Activated T-helper 1 cell treated with anti-CD3 and anti-CD28 coated beads, Interleukin-2, amount 50 U/mL, for 16 hours (primary cell): ENCODE data around the gene RFX2.
"Not testable (repeated sequence)": the region's sequence is repeated elsewhere in the genome, so short reads cannot be mapped to it uniquely, and the experiment has no call there.

Experiments used
- DNase-seq, 2 donors: peaks; one replicate each; pipeline ENCODE4 v3.0.0-alpha.2; 2020; ENCODE audit warnings: low read depth in 1 of 2, low spot score in 1 of 2

RFX2 gene

DNA sequence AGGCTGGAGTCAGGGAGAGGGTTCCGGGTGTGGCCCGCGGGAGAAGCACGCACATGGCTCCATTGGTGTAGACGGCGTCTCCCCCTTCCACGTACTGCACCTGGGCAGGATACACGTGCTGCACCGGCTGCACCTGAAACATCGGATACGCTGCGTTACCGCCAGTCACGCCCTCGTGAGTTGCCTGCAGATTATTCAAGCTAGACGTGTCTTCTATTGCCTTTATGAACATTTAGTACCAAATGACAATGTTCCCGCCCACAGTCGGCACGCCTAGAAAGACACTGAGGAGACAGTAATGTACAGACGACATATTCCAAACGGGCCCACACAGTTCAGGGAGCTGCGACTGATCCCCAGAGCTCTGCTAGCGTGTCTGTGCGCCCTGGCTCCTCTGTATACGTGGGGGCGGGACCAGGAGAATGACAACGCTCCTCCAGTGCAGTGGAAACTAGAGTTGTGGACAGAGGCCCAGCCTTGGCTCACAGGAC is 68.3 kb downstream of the RFX2 start:
- DNase-seq = no peak

DNA sequence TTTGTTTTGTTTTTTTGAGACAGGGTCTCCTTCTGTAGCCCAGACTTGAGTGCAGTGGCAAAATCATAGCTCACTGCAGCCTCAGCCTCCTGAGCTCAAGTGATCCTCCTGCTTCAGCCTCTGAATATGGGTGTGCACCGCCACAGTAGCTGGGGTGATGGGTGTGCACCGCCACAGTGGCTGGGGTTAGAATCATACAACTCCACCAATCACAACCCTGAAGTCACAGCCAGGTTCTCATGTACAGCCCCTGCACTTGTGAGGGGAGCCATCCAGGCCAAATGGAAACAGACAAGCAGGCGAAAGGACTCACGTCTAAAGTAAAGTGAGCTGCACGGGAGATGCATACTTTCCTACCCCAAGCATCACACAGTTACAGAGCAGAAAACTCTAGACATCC is 69.2 kb downstream of the RFX2 start:
- DNase-seq = no peak

DNA sequence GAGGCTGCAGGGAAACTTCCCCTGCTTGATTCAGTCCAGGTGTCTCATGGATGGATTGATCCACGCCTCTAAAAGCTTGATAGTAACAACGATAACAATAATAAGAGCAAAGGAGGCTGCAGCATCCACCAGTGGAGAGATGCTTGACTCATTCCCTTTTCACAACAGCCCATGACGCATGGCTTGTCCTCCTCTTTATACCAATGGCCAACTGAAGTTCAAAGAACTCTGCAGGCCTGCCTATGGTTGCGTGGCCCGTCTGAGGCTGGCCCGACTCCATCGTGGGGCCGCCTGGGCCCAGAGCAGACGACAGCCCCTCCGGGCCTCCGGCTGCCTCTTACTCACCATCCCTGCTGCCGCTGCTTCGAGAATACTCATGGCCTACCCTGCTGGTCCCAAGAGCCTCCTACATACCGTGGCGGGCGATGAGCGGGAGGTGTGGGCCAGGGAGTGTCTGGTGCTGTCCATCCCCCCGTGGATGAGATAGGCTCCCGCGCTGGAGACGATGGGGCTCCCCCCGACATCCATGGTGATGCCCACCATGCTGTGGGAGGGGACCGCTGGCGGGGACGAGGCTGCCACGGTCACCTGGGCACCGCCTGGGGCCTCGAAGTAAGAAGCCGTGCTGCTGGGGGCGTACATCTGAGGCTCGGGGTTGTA is 70.6 kb downstream of the RFX2 start:
- DNase-seq = no peak

DNA sequence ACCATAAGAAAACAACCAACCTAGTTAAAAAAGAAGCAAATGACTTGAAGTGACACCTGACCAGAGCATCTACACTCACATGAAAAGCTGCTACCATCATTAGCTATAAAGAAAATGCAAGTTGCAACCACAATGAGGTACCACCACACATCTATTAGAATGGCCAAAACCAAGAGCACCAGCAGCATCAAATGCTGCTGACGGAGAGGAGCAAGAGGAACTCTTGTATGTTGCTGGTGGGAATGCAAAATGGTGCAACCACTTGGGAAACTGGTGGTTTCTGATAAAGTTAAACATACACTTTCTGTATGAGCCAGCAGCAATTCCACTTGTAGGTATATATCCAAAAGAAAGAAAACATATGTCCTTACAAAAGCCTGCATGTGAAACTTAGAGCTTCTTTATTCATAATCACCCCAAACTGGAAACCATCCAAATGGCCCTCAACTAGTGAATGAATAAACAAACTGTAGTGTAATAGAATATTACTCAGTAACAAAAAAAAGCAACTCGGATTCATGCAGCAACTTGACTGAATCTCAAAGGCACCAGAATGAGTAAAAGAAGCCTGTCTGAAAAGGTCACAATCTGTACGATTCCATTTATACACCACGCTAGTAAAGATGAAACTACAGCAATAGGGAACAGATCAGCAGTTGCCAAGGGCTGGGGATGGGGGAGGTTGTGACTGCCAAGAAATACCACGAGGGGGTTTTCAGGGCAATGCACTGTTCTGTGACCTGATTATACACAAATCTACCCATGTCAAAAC is 71.5 kb downstream of the RFX2 start:
- no peak for DNase-seq

DNA sequence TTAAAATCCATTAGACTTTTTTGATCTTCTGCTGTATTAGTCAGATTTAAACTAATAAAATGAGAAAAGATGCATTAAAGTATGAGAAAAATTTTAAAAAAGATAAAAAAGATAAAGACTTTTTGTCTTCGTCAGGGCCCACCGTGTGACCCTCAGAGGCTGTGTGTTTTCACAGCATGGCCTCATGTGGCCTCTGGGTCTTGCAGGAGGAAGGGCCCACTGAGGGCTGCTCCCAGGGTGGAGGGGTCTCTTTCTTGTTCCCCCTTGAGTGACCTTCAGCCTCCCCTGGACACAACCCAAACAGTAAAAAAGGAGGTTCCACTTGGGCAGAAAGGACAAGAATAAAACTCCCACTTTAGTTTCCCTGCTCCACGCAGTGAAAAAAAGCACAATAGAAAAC is 75.3 kb downstream of the RFX2 start:
- DNase-seq = no peak

DNA sequence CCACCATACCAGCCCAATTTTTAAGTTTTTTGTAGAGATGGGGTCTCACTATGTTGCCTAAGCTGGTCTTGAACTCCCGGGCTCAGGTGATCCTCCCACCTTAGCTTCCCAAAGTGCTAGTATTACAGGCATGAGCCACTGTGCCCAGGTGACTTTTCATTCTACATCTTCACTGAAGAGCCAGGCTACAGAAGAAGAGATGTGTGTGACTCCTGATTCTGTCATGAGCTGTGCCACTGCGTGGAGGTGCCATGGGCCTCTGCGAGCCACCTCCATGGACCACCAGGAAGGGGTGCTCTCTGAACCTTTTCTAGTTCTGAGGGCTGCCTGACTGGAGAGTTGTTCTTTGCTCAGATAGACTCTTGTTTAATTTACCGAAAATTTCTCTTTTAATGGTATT is 75.8 kb downstream of the RFX2 start:
- no peak for DNase-seq

DNA sequence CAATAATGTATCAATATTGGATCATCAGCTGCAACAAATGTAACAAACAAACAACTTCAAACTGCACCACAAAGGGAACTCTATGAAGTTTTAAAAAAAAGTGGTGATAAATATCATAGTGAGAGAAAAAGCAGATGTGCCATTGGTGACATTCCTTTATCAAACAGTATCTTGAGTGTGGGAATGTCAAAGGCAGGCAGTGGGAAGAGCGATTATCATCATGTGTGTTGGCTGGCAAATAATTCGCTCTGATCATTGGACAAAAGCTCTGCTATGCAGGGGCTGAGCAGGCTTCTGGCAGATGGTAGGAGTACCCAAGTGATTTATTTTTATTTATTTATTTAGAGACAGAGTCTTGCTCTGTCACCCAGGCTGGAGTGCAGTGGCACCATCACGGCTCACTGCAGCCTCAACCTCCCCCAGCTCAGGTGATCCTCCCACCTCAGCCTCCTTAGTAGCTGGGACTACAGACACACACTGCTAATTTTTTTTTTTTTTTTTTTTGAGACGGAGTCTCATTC is 76.5 kb downstream of the RFX2 start:
- DNase-seq = no peak

DNA sequence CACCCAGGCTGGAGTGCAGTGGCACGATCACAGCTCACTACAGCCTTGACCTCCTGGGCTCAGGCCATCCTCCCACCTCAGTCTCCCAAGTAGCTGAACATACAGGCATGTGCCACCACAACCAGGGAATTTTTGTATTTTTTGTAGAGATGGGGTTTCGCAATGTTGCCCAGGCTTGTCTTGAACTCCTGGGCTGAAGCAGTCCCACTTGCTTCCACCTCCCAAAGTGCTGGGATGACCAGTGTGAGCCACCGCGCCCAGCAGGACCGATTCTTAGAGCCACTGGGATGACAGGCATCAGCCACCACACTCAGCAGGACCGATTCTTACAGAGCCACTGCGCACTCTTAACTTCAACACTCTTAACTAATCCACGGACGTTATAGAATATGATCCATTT is 77.5 kb downstream of the RFX2 start:
- DNase-seq = no peak

DNA sequence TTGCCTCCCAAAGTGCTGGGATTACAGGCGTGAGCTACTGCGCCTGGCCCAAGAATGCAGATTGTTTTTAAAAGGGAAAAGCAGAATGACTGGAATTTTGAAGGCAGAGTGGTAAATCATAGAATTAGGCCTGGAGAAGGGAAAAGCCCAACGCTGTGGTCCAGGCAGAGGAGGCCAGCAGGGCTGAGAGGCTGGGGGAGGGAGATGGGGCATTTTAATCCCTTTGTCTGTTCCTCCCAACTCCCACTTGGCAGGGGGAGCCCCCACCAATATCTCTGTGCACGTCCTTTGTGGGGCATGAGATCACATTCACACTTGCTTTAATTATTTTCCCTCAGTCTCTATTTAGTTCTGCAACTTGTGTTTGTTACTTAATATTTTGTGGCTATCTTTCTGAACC is 77.9 kb downstream of the RFX2 start:
- no peak for DNase-seq

DNA sequence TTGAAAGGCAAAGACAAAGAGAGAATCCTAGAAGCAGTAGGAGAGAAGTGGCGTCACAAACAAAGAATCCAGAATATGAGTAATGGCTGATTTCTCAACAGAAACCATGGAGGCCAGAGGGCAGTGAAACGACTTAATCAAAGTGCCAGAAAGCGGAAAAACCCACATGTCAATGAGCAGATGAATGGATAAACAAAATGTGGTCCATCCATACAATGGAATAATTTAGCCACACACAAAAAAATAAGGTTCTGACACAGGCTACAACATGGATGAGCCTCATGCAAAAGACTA is 80.1 kb downstream of the RFX2 start:
- DNase-seq = no peak

DNA sequence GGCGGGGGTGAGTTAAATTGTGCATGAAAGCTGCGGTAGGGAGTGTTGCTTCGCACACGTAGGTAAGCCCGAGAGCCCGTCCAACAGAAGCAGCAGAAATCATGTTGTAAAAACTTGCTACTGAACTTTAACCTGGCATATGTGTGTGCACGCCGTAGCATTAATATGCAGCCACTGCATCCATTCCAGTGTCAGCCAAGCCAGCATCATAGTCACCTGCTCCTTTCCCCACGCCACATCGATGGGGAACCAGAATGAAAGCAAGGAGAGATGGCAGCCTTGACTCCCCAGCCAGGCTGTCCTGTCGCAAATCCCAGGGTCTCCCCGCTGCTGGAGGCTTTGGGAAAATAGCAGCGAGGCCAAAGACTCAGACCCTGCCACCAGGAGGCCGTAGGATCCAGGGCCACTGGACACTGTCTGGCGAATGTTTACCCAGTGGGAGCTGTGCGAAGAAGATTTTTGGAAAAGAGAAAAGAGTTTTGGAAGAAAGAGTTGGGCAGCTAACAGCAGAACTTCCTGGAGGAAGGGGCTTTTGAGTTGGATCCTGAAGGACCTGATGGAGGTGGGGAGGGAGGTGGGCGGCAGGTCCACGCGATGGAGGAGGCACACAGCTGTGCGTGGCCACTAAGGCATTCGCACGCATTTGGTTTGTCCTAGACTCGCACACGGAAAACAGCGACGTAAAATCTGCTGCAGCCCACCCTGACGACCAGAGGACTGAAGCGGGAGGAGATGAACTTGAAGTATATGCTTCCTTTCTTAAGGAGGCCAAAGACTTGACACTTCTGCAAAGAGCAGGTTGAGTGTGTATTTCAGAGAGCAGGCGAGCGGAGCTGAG is 83.7 kb downstream of the RFX2 start:
- no peak for DNase-seq

DNA sequence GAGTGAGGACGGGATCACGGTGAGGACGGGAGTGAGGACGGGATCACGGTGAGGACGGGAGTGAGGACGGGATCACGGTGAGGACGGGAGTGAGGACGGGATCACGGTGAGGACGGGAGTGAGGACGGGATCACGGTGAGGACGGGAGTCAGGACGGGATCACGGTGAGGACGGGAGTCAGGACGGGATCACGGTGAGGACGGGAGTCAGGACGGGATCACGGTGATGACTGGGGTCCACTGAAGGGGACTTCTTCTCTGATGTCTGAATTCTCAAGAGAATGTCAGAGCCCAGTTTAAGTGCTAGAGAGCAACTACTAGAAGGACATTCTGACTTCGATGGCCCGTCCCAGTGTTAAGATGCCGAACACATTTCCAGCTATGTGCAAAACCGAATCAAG is 85.5 kb downstream of the RFX2 start:
- DNase-seq = not testable (repeated sequence)

DNA sequence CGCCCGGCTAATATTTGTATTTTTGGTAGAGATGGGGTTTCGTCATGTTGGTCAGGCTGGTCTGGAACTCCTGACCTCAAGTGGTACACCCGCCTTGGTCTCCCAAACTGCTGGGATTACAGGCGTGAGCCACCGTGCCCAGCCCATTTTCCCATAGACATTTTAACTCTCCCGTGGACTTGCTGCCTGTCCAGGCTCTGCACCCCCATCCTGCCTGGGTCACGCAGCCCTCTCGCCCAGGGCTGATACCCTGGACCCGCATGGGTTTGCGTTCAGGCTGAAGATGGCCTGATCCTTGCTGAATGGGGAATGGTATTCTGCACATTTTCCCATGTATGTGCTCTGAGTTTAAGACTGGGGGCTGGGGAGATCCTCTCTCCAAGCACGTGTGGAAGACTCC is 86.4 kb downstream of the RFX2 start:
- DNase-seq = no peak

DNA sequence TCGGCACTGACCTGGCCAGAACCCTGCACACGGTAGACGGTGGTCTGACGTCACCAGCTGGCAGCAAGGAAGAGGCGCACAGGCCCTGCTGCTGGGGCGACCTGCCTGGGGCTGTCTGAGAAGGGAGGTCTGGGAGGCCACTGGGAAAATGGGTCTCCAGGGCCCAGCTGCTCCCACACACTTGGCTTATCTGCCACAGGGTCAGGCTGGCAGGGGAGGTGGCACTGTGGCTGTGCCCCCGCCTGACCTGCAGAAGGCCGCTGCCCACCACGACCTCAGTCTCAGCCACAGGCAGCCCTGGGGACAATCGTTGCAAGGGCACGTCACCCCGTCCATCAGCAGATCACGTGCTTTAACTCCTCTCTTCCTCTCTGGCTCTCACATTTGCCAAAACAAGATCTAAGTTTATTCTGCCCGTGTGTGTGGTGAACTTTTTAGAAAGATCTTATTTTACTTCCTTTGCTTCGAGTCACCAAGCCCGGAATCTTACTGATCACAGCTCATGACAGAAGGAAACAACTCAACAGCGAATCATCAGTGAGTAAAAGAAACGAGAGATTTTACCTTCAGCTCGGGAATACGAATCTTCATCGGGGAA is 87.1 kb downstream of the RFX2 start:
- DNase-seq = no peak

DNA sequence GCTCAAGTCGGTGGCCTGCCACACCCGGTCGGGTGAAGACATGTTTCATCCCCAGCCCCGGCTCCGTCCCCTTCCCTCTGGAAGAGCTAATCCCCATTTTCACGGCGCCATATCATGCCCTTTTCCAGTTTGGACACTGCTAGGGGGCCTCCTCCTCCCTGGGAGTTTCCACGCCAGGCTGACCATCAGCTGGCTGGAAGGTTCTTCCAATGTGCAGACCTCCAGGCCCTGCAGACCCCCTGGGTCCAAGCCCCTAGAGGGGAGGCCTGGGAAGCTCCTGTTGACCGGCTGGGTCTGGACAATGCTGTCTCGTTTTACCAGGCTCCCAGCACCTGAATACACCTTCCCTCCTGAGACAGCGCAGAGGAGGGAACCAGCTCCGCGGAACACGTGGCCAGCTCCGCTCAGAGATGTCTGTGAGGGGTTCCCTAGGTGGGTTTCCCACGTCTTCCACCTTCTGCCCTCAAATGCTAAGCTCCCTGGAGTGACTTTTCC is 87.7 kb downstream of the RFX2 start:
- no peak for DNase-seq

DNA sequence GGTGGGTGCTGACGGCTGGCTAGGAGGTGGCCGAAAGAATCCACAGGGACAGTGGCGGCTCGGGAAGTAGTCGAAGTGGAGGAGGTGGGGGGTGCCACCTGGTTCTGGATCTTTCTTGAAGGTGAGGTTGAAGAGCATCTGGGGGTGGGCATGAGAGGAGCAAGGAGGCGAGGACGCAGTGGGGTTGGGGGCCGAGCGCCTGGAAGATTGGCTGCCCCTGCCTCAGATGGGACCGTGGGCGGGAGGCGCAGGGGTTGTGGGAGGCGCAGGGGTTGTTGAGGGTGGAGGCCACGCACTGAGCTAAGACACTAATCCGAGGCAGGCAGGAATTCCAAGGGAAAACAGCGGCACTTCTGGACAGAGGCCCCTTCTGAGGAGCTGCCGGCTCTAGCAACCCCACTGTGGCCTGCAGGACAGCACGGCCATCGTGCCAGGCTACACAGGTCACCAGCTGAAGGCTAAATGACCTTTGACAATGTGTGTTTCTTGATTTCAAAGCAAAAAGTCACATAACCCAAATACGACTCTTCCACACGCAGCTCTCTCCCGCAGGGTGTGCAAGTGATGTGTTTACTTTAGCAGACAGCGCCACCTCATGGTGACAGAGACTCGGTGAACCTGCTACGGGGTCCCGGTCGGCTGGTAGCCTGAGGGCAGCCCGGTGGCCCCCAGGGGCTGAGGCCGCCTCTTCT is 88.3 kb downstream of the RFX2 start:
- peak; percentile 58 to 64 for DNase-seq

DNA sequence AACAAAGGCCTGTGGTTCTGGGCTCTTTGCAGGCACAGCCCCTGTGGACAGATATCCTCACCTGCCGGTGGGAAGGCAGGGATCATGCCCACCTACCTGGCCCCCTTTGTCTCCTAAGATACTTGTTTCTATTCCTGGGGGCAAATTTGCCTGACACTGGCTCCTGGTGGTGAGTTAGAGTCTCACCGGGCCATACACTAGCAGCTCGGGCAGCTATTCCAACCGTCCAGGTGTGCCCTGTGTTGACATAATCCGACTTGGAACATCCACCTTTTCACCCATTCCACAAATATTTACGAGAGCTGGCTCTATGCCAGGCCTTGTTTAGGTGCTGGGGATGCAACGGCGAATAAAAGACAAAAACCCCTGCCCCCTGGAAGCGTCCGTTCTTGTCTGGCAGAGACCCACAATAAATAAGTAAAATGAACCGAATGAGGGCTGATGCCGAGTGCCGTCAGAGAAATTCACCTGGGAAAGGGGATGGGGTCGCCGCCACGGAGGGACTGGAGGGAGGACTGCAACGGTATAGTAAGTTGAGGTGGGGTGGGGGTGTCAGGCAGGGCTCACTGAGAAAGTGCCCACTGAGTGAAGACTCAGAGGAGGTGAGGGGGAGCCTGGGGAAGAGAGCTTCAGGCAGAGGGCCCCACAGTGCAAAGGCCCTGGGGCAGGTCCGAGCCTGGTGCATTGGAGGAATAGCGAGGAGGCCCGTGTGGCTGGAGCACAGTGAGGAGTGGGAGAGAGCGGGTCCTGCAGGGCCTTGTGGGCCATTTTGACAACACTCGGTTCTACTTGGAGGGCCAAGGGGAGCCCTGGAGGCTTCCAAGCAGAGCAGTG is 89.1 kb downstream of the RFX2 start:
- no peak for DNase-seq

DNA sequence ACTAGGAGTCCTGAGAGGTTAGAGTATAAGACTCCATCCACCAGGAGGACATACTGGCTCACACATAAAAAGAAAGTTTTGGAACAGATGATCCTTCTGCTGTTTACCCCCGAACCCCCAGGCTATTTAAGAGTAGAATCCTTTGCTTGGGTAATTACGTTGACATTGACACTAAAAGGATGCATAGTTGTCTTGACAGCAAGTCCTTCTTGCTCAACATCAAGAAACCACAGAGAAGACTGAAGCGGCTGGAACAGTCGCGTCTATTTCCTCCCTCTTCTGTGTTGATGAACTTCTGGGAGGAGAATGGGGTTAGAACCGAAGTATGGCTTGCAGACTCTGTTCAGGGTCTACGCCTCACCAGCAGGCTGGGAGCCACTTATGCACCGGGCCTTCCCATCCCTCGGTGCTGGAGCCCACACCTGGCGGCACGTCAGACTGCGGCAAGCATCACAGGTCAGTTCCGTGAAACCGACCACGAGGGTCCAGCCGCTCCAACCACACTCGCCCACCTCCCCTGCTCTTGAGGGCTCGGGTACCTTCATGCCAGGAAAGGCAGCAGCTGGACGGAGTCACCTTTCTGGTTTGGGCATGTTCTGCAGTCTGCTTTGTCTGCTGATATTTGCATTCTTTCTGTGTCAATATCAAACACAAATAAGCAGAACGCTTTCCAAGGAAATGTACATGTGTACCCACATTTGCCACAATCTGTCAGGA is 90.0 kb downstream of the RFX2 start:
- DNase-seq = no peak

DNA sequence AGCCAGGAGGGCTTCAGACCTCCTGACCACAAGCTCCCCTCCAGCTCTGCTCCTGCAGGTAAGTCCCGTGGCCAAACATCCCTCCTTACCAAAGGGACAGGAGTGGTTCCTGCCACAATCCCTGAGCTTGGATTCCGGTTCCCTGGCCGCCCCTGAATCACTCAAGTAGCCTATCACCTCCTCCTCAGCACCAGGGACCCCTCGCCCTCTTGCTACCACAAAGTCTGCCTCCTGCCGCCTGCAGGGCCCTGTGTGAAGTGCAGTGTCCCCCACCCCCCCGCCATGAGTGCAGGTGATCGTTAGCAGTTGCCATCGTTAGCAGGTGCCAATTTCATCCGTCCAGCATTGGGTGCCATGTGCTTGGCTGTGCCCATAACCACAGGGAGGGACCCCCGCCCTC is 91.5 kb downstream of the RFX2 start:
- no peak for DNase-seq
